ENCODE measurements around the gene SLAIN1. TPM values are rescaled to one million over a fixed set of nuclear protein-coding genes. Genes with fewer than 3 reads are reported as not detected.

The SLAIN1 gene
- total and polyA plus RNA-seq, 2 of the 8 experiments (the other 6 are each of a cell fraction or from before 2014, with no cell fraction given), result 35.0 to 37.7 TPM

DNA sequence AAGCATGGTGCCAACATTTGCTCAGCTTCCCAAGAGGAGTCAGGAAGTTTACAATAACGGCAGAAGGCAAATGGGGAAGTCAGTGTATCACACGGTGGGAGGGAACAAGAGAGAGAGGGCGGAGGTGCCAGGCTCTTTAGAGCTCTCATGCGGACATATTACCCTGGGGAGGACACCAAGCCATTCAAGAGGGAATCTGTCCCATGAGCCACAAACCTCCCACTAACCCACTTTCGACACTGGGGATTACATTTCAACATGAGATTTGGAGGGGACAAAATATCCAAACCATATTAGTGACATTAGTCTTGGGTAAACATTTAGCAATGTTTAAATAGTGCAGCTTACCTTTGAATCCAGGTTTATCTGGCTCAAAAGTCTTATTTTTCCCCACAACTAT lies 69.9 kb downstream of the SLAIN1 start:
- FAIRE-seq (no peak), DNase-seq (ENCODE audit: low read depth in 1 of 2, low spot score in 2 of 2) (no peak)
- Histone ChIP-seq H3K23me2 (ENCODE audit: low read depth, low read length) (no peaks in the 10 kb centered on the region), H2BK120ac (replicated peaks; ENCODE audit: low read depth, low read length) (no peak overlapping the region), H3K56ac (replicated peaks; ENCODE audit: insufficient read length, low read depth, low read length) (no peak overlapping the region), H3K27ac (ENCODE audit: low read depth, low read length) (no peak overlapping the region), H2BK15ac (ENCODE audit: low read length) (no peak overlapping the region), H4K8ac (ENCODE audit: extremely low read depth, insufficient read depth, low read length) (no peak overlapping the region), H3K36me3 (ENCODE audit: control insufficient read depth in 2 of 4, insufficient read depth in 4 of 4, low read length in 3 of 4) (peaks cover 0 to 24% (median 10%) of the 10 kb centered on the region in 4 experiments; a peak in 5 of 8 replicates), H3K79me1 (ENCODE audit: low read depth, low read length) (no peaks in the 10 kb centered on the region), H3K4me3 (ENCODE audit: extremely low read depth in 1 of 4, insufficient read depth in 2 of 4, low read depth in 3 of 4, low read length in 4 of 4) (no peak overlapping the region), H3K9ac (replicated peaks in 1 of 4; ENCODE audit: extremely low read depth in 1 of 4, low read depth in 3 of 4, low read length in 3 of 4) (no peak overlapping the region), H4K20me1 (replicated peaks in 1 of 2; ENCODE audit: control insufficient read depth in 1 of 2, insufficient read depth in 2 of 2, low read length in 2 of 2) (no peaks in the 10 kb centered on the region), H3K4me1 (replicated peaks in 1 of 4; ENCODE audit: control insufficient read depth in 3 of 4, insufficient read depth in 4 of 4, low read length in 3 of 4) (no peaks in the 10 kb centered on the region), H3K4ac (replicated peaks; ENCODE audit: insufficient read length, low read depth, low read length) (no peak overlapping the region), H3K23ac (ENCODE audit: insufficient read length) (no peak overlapping the region), H2AFZ (ENCODE audit: low read length) (no peak overlapping the region), H2BK20ac (ENCODE audit: low read length) (no peak overlapping the region), H3K27me3 (replicated peaks in 1 of 4; ENCODE audit: control insufficient read depth in 3 of 4, extremely low read depth in 1 of 4, insufficient read depth in 3 of 4, low read length in 3 of 4) (no peaks in the 10 kb centered on the region), H3K79me2 (ENCODE audit: control insufficient read depth in 1 of 2, insufficient read depth in 2 of 2, low read length in 2 of 2) (no peaks in the 10 kb centered on the region), H2BK12ac (ENCODE audit: low read depth, low read length) (no peak overlapping the region), H3K9me3 (ENCODE audit: insufficient read depth in 2 of 2, low read depth in 1 of 2, low read length in 1 of 2) (no peaks in the 10 kb centered on the region), H4K91ac (replicated peaks; ENCODE audit: insufficient read length, low read length) (no peak overlapping the region), H2AK5ac (ENCODE audit: low read depth, low read length) (no peak overlapping the region), H3K14ac (ENCODE audit: insufficient read length) (no peak overlapping the region), H3K4me2 (ENCODE audit: insufficient read depth in 1 of 2, low read depth in 2 of 2, low read length in 2 of 2) (no peak overlapping the region), H2BK5ac (ENCODE audit: low read depth, low read length) (no peak overlapping the region), H4K5ac (ENCODE audit: insufficient read length, low read depth, low read length) (no peak overlapping the region), H3K18ac (ENCODE audit: extremely low read depth, low read length) (no peak overlapping the region)
- WGBS, 2 experiments (ENCODE audit: extremely low coverage in 1 of 2, insufficient coverage in 1 of 2, insufficient read length in 1 of 2, insufficient replicate concordance in 2 of 2, low coverage in 1 of 2, low lambda C conversion rate in 2 of 2, missing lambda C conversion rate in 1 of 2), result 86% methylated on average over 5 of the region's 5 CpGs; no CpG with 5 or more reads in 1 of the 2 experiments
- CTCF ChIA-PET (ENCODE audit: partially characterized antibody), result interaction anchor here (1.0 to 2.0 kb wide), 4 partner anchors 14 to 355 kb away, joined by 4 to 6 read pairs (median 4); no protein-coding TSS in a partner anchor
- POLR2A ChIA-PET (ENCODE audit: partially characterized antibody), result interaction anchor here (0.5 kb wide), 1 partner anchor 267 kb away, joined by 3 read pairs; no protein-coding TSS in a partner anchor
- TF ChIP-seq, protein P1, sequence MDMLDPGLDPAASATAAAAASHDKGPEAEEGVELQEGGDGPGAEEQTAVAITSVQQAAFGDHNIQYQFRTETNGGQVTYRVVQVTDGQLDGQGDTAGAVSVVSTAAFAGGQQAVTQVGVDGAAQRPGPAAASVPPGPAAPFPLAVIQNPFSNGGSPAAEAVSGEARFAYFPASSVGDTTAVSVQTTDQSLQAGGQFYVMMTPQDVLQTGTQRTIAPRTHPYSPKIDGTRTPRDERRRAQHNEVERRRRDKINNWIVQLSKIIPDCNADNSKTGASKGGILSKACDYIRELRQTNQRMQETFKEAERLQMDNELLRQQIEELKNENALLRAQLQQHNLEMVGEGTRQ (IDR thresholded peaks at IDR 0.05; ENCODE audit: low read length), result no peak
- no peak for TF ChIP-seq RXRA (IDR thresholded peaks at IDR 0.05; ENCODE audit: insufficient read depth, low read depth, low read length)
- TF ChIP-seq KDM1A (IDR thresholded peaks at IDR 0.05; ENCODE audit: borderline replicate concordance, low read length), result no peak
- TF ChIP-seq KDM4A (IDR thresholded peaks at IDR 0.05; ENCODE audit: low read depth, low read length, severe bottlenecking), result no peak
- no peak for TF ChIP-seq POU5F1 (IDR thresholded peaks at IDR 0.05; ENCODE audit: low read depth, low read length)
- no peak for TF ChIP-seq KDM5A (IDR thresholded peaks at IDR 0.05; ENCODE audit: low read length)
- TF ChIP-seq NRF1 (IDR thresholded peaks at IDR 0.05; ENCODE audit: low read depth, low read length), result no peak
- no peak for TF ChIP-seq SIN3A (conservative IDR thresholded peaks at IDR 0.05 in 1 of 2, IDR thresholded peaks at IDR 0.05 in 1 of 2; ENCODE audit: low read depth in 1 of 2, low read length in 2 of 2)
- no peak for TF ChIP-seq HDAC6 (IDR thresholded peaks at IDR 0.05; ENCODE audit: low read depth, low read length)
- TF ChIP-seq CBX5 (IDR thresholded peaks at IDR 0.05; ENCODE audit: low read depth, low read length), result no peak
- no peak for TF ChIP-seq CREB1 (IDR thresholded peaks at IDR 0.05)
- TF ChIP-seq SAP30 (IDR thresholded peaks at IDR 0.05; ENCODE audit: insufficient read depth, insufficient replicate concordance, low read length), result no peak
- TF ChIP-seq RFX5 (IDR thresholded peaks at IDR 0.05; ENCODE audit: borderline replicate concordance, low read depth, low read length), result no peak

Data from H1 (cell line).